Esophagus muscularis mucosa (tissue), 3 donors: ENCODE data around the gene COLEC12.

ENCODE experiments used
- CTCF ChIP-seq, 3 experiments: fragments of 200-600 bp in 2 of 3; fragments of 450-650 bp in 1 of 3; sonication (generic) in 2 of 3; IDR thresholded peaks; one replicate each; pipeline ENCODE4 v1.5.1; 2017 to 2019; ENCODE audit warnings: antibody characterized with exemption in 3 of 3, mild to moderate bottlenecking in 2 of 3, moderate library complexity in 1 of 3
- POLR2A ChIP-seq: fragments of 450-650 bp; IDR thresholded peaks from one replicate; pipeline ENCODE4 v1.6.1; 2017; ENCODE audit warnings: antibody characterized with exemption, moderate library complexity, mild to moderate bottlenecking, low read depth
- POLR2AphosphoS5 ChIP-seq, 2 donors: sonication (generic); formaldehyde crosslinking; IDR thresholded peaks; one replicate each; pipeline ENCODE4 v1.6.1; 2017; ENCODE audit warnings: antibody characterized with exemption in 2 of 2

GRCh38 chr18:457521-458412, 42.7 kb downstream of the COLEC12 start:
- TF ChIP-seq CTCF (IDR thresholded peaks at IDR 0.05) (no peak), POLR2AphosphoS5 (IDR thresholded peaks at IDR 0.05) (no peak), POLR2A (no peak)
